OCI-LY1 (cell line): ENCODE results near the gene IL1RAPL1.

ENCODE experiments used
- H2AFZ ChIP-seq: fragments of 200-600 bp; sonication (generic), shearing (Covaris generic); 2 replicates; pipeline ENCODE4 v1.6.0; 2014; ENCODE audit warnings: antibody characterized with exemption, mild to moderate bottlenecking, low read length
- H3F3A ChIP-seq: fragments of 200-600 bp; sonication (generic), shearing (Covaris generic); 2 replicates; pipeline ENCODE4 v1.6.0; 2014; ENCODE audit warnings: mild to moderate bottlenecking, antibody characterized with exemption, low read length, moderate library complexity; ENCODE audit not compliant: insufficient read depth
- H3K27ac ChIP-seq: fragments of 200-600 bp; sonication (generic); 2 replicates; pipeline ENCODE4 v1.5.1; 2014; ENCODE audit warnings: low read length, mixed run types, mild to moderate bottlenecking, low read depth; ENCODE audit not compliant: poor library complexity, severe bottlenecking
- H3K27me3 ChIP-seq: fragments of 200-600 bp; sonication (generic); 2 replicates; pipeline ENCODE4 v1.6.0; 2014; ENCODE audit warnings: antibody characterized with exemption, mild to moderate bottlenecking, low read length, moderate library complexity; ENCODE audit not compliant: insufficient read depth
- H3K36me3 ChIP-seq: fragments of 200-600 bp; sonication (generic); 2 replicates; pipeline ENCODE4 v1.6.1; 2014; ENCODE audit warnings: mild to moderate bottlenecking, antibody characterized with exemption, low read length, moderate library complexity, mixed read lengths; ENCODE audit not compliant: insufficient read depth
- H3K4me1 ChIP-seq: fragments of 200-600 bp; sonication (generic); 2 replicates; pipeline ENCODE4 v1.5.1; 2014; ENCODE audit warnings: mild to moderate bottlenecking, low read length, moderate library complexity; ENCODE audit not compliant: insufficient read depth, severe bottlenecking
- H3K4me2 ChIP-seq: fragments of 200-600 bp; sonication (generic), shearing (Covaris generic); 2 replicates; pipeline ENCODE4 v1.6.1; 2014; ENCODE audit warnings: low read length
- H3K4me3 ChIP-seq: fragments of 200-600 bp; sonication (generic); 2 replicates; pipeline ENCODE4 v1.5.1; 2014; ENCODE audit warnings: low read length, low read depth, mild to moderate bottlenecking, mixed read lengths; ENCODE audit not compliant: poor library complexity, severe bottlenecking
- H3K79me2 ChIP-seq: fragments of 200-600 bp; shearing (Covaris generic); 2 replicates; pipeline ENCODE4 v1.6.1; 2016; ENCODE audit warnings: mixed run types, low read length, mixed read lengths; ENCODE audit not compliant: insufficient read depth
- H3K9ac ChIP-seq: fragments of 200-600 bp; sonication (generic), shearing (Covaris generic); 2 replicates; pipeline ENCODE4 v1.6.1; 2014; ENCODE audit warnings: mild to moderate bottlenecking, low read length, mixed read lengths
- H3K9me2 ChIP-seq: fragments of 200-600 bp; sonication (generic), shearing (Covaris generic); 2 replicates; pipeline ENCODE4 v1.6.1; 2014; ENCODE audit warnings: low read depth, mild to moderate bottlenecking, low read length, mixed read lengths
- H3K9me3 ChIP-seq: fragments of 200-600 bp; shearing (Covaris generic); 2 replicates; pipeline ENCODE4 v1.6.1; 2014; ENCODE audit warnings: low read length, mixed read lengths
- H4K20me1 ChIP-seq: fragments of 200-600 bp; sonication (generic), shearing (Covaris generic); 2 replicates; pipeline ENCODE4 v1.6.0; 2016; ENCODE audit warnings: mild to moderate bottlenecking, low read length; ENCODE audit not compliant: insufficient read depth
- EZH2 ChIP-seq: fragments of 200-600 bp; sonication (generic), shearing (Covaris generic); IDR thresholded peaks from 2 replicates; pipeline ENCODE4 v1.8.0; 2017; ENCODE audit warnings: borderline replicate concordance, mixed run types, mild to moderate bottlenecking, antibody characterized with exemption, low read length, moderate library complexity, mixed read lengths
- TF ChIP-seq, protein P1 (sequence below): fragments of 200-600 bp; sonication (generic), shearing (Covaris generic); IDR thresholded peaks from 2 replicates; pipeline ENCODE4 v1.5.1; 2017; ENCODE audit warnings: mild to moderate bottlenecking, antibody characterized with exemption, low read length, moderate library complexity, mixed read lengths

IL1RAPL1 gene

GRCh38 chrX:29826742-29827141, 1239.5 kb downstream of the IL1RAPL1 start:
- no peak overlapping the region for H3K27ac ChIP-seq
- no peaks in the 10 kb centered on the region for H3F3A ChIP-seq
- H3K9ac ChIP-seq: no peak overlapping the region
- H3K79me2 ChIP-seq: no peaks in the 10 kb centered on the region
- H3K4me2 ChIP-seq: no peak overlapping the region
- TF ChIP-seq EZH2: no peak
- TF ChIP-seq, protein P1, sequence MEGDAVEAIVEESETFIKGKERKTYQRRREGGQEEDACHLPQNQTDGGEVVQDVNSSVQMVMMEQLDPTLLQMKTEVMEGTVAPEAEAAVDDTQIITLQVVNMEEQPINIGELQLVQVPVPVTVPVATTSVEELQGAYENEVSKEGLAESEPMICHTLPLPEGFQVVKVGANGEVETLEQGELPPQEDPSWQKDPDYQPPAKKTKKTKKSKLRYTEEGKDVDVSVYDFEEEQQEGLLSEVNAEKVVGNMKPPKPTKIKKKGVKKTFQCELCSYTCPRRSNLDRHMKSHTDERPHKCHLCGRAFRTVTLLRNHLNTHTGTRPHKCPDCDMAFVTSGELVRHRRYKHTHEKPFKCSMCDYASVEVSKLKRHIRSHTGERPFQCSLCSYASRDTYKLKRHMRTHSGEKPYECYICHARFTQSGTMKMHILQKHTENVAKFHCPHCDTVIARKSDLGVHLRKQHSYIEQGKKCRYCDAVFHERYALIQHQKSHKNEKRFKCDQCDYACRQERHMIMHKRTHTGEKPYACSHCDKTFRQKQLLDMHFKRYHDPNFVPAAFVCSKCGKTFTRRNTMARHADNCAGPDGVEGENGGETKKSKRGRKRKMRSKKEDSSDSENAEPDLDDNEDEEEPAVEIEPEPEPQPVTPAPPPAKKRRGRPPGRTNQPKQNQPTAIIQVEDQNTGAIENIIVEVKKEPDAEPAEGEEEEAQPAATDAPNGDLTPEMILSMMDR: no peak
- H3K27me3 ChIP-seq: no peaks in the 10 kb centered on the region
- no peaks in the 10 kb centered on the region for H3K9me2 ChIP-seq
- no peak overlapping the region for H3K4me3 ChIP-seq
- no peaks in the 10 kb centered on the region for H3K36me3 ChIP-seq
- H4K20me1 ChIP-seq: no peaks in the 10 kb centered on the region
- H2AFZ ChIP-seq: no peak overlapping the region
- no peaks in the 10 kb centered on the region for H3K9me3 ChIP-seq
- no peaks in the 10 kb centered on the region for H3K4me1 ChIP-seq

DNA sequence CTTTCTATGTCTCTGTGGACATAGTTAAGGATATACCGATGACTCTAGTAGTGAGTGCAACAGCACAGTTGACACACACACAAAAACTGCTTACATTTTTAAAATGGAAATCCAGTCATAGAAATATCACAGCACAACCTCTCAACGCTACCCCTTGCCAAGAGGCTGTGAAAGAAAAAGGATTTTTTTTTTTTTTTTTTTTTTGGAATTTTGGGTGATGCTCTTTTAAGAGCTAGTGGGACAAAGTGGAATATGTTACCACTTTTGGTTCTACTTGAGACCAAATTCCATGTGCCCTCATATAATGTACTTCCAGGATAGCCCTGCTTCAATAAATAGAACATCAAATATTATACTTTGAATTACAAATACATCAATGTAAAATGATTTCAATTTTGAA, 1247.1 kb downstream of the IL1RAPL1 start:
- Histone ChIP-seq H3K9me3 (no peaks in the 10 kb centered on the region), H3K4me2 (no peak overlapping the region), H4K20me1 (no peaks in the 10 kb centered on the region), H3F3A (no peaks in the 10 kb centered on the region), H3K4me1 (no peaks in the 10 kb centered on the region), H3K79me2 (no peaks in the 10 kb centered on the region), H3K27ac (no peak overlapping the region), H2AFZ (no peak overlapping the region), H3K27me3 (no peaks in the 10 kb centered on the region), H3K9me2 (no peaks in the 10 kb centered on the region), H3K9ac (no peak overlapping the region), H3K4me3 (no peak overlapping the region), H3K36me3 (no peaks in the 10 kb centered on the region)
- TF ChIP-seq, protein P1: no peak
- TF ChIP-seq EZH2: no peak

DNA sequence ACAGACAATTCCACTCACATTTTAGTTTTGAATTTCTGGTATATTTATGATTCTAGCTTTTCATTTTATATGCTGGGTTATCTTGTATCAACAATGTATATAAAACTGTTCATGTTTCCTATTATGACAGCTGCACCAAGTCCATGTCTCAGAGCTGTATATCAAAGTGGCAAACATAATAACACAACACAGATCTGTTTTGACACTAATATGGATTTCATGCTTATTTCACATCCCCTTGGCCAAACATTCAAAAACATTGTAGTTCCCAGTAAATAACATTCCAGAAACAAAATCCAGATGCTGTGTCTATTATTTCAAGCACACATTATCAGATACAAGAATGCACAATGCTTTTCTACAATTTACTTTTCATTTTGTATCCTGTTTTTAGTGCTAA, 1247.5 kb downstream of the IL1RAPL1 start:
- no peaks in the 10 kb centered on the region for H3K9me2 ChIP-seq
- H3F3A ChIP-seq: no peaks in the 10 kb centered on the region
- H3K27ac ChIP-seq: no peak overlapping the region
- H3K27me3 ChIP-seq: no peaks in the 10 kb centered on the region
- no peak overlapping the region for H3K4me2 ChIP-seq
- no peaks in the 10 kb centered on the region for H3K9me3 ChIP-seq
- H3K36me3 ChIP-seq: no peaks in the 10 kb centered on the region
- no peak overlapping the region for H2AFZ ChIP-seq
- no peak overlapping the region for H3K9ac ChIP-seq
- no peaks in the 10 kb centered on the region for H3K4me1 ChIP-seq
- H3K79me2 ChIP-seq: no peaks in the 10 kb centered on the region
- H3K4me3 ChIP-seq: no peak overlapping the region
- H4K20me1 ChIP-seq: no peaks in the 10 kb centered on the region
- TF ChIP-seq EZH2: no peak
- TF ChIP-seq, protein P1: no peak
